ENCODE data around the gene SLC50A1.

SLC50A1 gene

GRCh38 chr1:155099331-155099730 lies 36.3 kb upstream of the SLC50A1 start (continued):
- TF ChIP-seq ZNF776 (tag by site-specific recombination; IDR thresholded peaks at IDR 0.05; ENCODE audit: borderline replicate concordance), result no peak
- TF ChIP-seq ZNF157 (tag by site-specific recombination; IDR thresholded peaks at IDR 0.05), result no peak
- no peak for TF ChIP-seq ZBTB11 (tag by site-specific recombination; conservative IDR thresholded peaks at IDR 0.05; ENCODE audit: low read depth)
- no peak for TF ChIP-seq ZNF223 (tag by site-specific recombination; IDR thresholded peaks at IDR 0.05)
- peak; percentile 66 for TF ChIP-seq ZFHX2 (tag by site-specific recombination; conservative IDR thresholded peaks at IDR 0.05)
- TF ChIP-seq ZNF350 (tag by site-specific recombination; IDR thresholded peaks at IDR 0.05), result no peak
- peak; percentile 32; the same call in 1 of the 2 replicates for TF ChIP-seq ZNF629 (tag by site-specific recombination; IDR thresholded peaks at IDR 0.05)
- TF ChIP-seq ZSCAN18 (tag by site-specific recombination; IDR thresholded peaks at IDR 0.05), result no peak
- TF ChIP-seq KLF1 (tag by site-specific recombination; IDR thresholded peaks at IDR 0.05), result peak; percentile 94
- no peak for TF ChIP-seq IKZF3 (tag by site-specific recombination; IDR thresholded peaks at IDR 0.05)
- no peak for TF ChIP-seq HIC1 (tag by site-specific recombination; IDR thresholded peaks at IDR 0.05)
- TF ChIP-seq ZNF521 (tag by site-specific recombination; IDR thresholded peaks at IDR 0.05), result no peak
- TF ChIP-seq SCRT2 (tag by site-specific recombination; IDR thresholded peaks at IDR 0.05), result 0 out of 2 replicates have a peak, but pooled peaks have one; percentile 21
- no peak for TF ChIP-seq FEZF1 (tag by site-specific recombination; IDR thresholded peaks at IDR 0.05)
- no peak for TF ChIP-seq ZNF654 (tag by site-specific recombination; IDR thresholded peaks at IDR 0.05; ENCODE audit: low read depth)
- peak; percentile 71 for TF ChIP-seq EGR2 (tag by site-specific recombination; IDR thresholded peaks at IDR 0.05; ENCODE audit: low read depth)

- Histone ChIP-seq H3K36me3 (ENCODE audit: control insufficient read depth in 2 of 2, insufficient read depth in 1 of 2, low read length in 2 of 2) (no peaks in the 10 kb centered on the region), H3K4me1 (ENCODE audit: control insufficient read depth, insufficient read depth, low read length) (0 out of 2 replicates have a peak, but pooled peaks cover 3% of the 10 kb centered on the region), H3K27ac (ENCODE audit: extremely low read depth, low read depth, low read length) (no peak overlapping the region), H3K4me3 (ENCODE audit: low read depth, low read length) (no peak overlapping the region), H3K9me3 (ENCODE audit: control insufficient read depth, insufficient read depth, low read depth, low read length) (no peaks in the 10 kb centered on the region)
- ChIA-PET POLR2A (no interaction called here), CTCF (interaction anchor here (0.8 to 1.4 kb wide), 4 partner anchors 12 to 69 kb away, joined by 3 to 7 read pairs (median 6); partner anchors contain the start of gene KRTCAP2)
- TF ChIP-seq PBX3 (CRISPR knock-in tag; IDR thresholded peaks at IDR 0.05) (no peak), ZBTB17 (tag by site-specific recombination; IDR thresholded peaks at IDR 0.05) (no peak), ZSCAN23 (tag by site-specific recombination; IDR thresholded peaks at IDR 0.05) (no peak), ZNF585B (tag by site-specific recombination; IDR thresholded peaks at IDR 0.05) (no peak), ZNF707 (tag by site-specific recombination; IDR thresholded peaks at IDR 0.05) (no peak), ZNF654 (tag by site-specific recombination; IDR thresholded peaks at IDR 0.05; ENCODE audit: low read depth) (no peak), KLF8 (tag by site-specific recombination; IDR thresholded peaks at IDR 0.05) (no peak), YY1 (tag by site-specific recombination; IDR thresholded peaks at IDR 0.05) (no peak), GLI4 (tag by site-specific recombination; IDR thresholded peaks at IDR 0.05) (no peak), ZNF239 (tag by site-specific recombination; IDR thresholded peaks at IDR 0.05) (no peak), ZNF423 (tag by site-specific recombination; IDR thresholded peaks at IDR 0.05) (no peak)
Observed at GRCh38 chr1:155103325-155103724, 32.3 kb upstream of the SLC50A1 start.

All from HEK293 (cell line).